Muscle layer of duodenum (tissue), 2 donors: ENCODE measurements around the gene CHD3.

Experiments
- H3K27ac ChIP-seq: one replicate; pipeline ENCODE4 v1.7.0; 2013; ENCODE audit warnings: mild to moderate bottlenecking, low read length
- H3K27me3 ChIP-seq: one replicate; pipeline ENCODE4 v1.7.0; 2013; ENCODE audit warnings: low read depth, mild to moderate bottlenecking, control low read depth, low read length
- H3K36me3 ChIP-seq, 2 donors: one replicate each; pipeline ENCODE4 v1.7.0; 2013; ENCODE audit warnings: low read length in 2 of 2, control low read depth in 1 of 2, mild to moderate bottlenecking in 1 of 2; ENCODE audit not compliant: insufficient read depth in 2 of 2, control insufficient read depth in 1 of 2
- H3K4me1 ChIP-seq, 2 donors: one replicate each; pipeline ENCODE4 v1.7.0; 2013; ENCODE audit warnings: low read length in 2 of 2, mild to moderate bottlenecking in 2 of 2, control low read depth in 1 of 2, moderate library complexity in 1 of 2; ENCODE audit not compliant: insufficient read depth in 2 of 2, control insufficient read depth in 1 of 2
- H3K4me3 ChIP-seq, 2 donors: one replicate each; pipeline ENCODE4 v1.7.0; 2013; ENCODE audit warnings: low read length in 2 of 2, low read depth in 1 of 2, mild to moderate bottlenecking in 1 of 2
- H3K9me3 ChIP-seq, 2 donors: one replicate each; pipeline ENCODE4 v1.7.0; 2013; ENCODE audit warnings: low read length in 2 of 2, control low read depth in 1 of 2, mild to moderate bottlenecking in 1 of 2; ENCODE audit not compliant: control insufficient read depth in 1 of 2
- donor health status: healthy.

CHD3 gene

DNA sequence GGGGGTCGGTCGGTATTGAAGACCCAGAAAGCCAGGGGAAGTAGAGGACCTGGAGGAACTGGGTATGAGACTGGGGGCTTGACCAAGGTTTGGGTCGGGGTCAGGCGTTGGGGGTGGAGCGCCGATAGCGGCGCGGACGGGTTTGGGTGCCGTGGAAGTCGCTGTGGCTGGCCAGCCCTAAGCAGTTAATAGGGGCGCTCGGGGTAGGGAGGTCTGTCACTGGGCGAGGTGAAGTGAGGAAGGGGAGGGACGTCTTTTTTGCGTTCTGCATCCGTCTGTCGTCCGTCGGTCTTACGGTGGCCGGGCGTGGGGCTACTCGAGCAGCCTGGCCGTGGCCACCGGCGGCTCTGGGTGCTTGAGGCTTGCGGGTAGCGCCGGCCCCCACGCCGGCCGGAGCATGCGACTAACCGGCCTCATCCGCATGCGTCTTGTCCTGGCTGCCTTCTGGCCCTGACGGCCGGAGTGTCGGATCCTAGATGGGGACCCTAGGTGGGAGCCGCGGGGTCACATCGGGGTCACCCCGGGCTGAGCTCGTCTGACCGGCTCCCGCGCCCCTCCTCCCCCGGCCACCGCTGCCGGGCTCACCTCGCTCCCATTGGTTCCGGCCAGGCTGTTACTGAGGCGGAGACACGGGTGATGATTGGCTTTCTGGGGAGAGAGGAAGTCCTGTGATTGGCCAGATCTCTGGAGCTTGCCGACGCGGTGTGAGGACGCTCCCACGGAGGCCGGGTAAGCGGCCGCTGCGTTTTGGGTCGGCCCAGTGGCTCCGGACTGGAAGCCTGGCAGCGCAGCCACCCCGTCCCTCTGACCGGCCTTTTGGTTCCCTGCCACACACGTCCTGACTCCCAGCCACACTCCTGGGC, 44.1 kb upstream of the CHD3 start:
- no peaks in the 10 kb centered on the region for H3K27me3 ChIP-seq
- peaks cover 5 to 69% of the 10 kb centered on the region in 2 donors for H3K36me3 ChIP-seq
- no peaks in the 10 kb centered on the region for H3K9me3 ChIP-seq
- H3K4me3 ChIP-seq, result peak overlapping the region; percentile 82 to 89
- H3K4me1 ChIP-seq, result peaks cover 16 to 26% of the 10 kb centered on the region in 2 donors
- peak overlapping the region; percentile 99 for H3K27ac ChIP-seq

DNA sequence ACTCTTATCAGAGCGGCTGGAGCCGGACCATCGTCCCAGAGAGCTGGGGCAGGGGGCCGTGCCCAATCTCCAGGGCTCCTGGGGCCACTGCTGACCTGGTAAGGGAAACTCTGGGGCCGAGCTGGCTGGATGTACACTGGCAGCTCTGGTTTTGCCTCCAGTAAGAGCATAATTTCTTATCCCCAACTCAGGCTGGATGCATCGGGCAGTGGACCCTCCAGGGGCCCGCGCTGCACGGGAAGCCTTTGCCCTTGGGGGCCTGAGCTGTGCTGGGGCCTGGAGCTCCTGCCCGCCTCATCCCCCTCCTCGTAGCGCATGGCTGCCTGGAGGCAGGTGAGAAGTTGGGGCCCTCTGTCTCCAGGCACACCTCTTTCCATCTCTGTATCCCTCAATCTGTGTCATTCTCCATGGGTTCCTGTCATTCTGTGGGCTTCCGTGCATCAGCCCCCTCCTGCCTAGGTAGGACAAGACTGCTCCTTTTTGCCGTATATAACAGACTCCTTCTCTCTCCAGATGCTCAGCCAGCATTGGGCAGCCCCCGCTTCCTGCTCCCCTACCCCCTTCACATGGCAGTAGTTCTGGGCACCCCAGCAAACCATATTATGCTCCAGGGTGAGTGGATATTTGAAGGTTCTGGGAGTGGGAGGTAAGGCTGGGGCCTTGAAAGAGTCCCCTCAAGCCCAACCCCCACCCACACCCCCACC, 43.1 kb upstream of the CHD3 start:
- H3K27me3 ChIP-seq, result no peaks in the 10 kb centered on the region
- H3K27ac ChIP-seq, result peak overlapping the region; percentile 99
- peaks cover 15 to 79% of the 10 kb centered on the region in 2 donors for H3K36me3 ChIP-seq
- peaks cover 7 to 18% of the 10 kb centered on the region in 2 donors for H3K4me1 ChIP-seq
- peak overlapping the region; percentile 82 to 89 for H3K4me3 ChIP-seq
- no peaks in the 10 kb centered on the region for H3K9me3 ChIP-seq

DNA sequence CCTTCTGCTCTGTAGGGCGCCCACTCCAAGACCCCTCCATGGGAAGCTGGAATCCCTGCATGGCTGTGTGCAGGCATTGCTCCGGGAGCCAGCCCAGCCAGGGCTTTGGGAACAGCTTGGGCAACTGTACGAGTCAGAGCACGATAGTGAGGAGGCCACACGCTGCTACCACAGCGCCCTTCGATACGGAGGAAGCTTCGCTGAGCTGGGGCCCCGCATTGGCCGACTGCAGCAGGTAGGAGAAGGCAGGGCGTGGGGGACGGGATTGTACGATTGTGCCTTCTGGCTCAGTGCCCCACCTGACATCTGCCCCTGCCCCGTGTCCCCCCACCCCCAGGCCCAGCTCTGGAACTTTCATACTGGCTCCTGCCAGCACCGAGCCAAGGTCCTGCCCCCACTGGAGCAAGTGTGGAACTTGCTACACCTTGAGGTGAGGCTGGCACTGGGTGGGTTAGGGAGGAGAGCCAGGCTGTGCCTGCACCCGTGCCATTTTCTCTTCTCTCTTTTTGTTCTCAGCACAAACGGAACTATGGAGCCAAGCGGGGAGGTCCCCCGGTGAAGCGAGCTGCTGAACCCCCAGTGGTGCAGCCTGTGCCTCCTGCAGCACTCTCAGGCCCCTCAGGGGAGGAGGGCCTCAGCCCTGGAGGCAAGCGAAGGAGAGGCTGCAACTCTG, 42.4 kb upstream of the CHD3 start:
- Histone ChIP-seq H3K27me3 (no peaks in the 10 kb centered on the region), H3K36me3 (peaks cover 22 to 86% of the 10 kb centered on the region in 2 donors), H3K4me1 (peaks cover under 1 to 11% of the 10 kb centered on the region in 2 donors), H3K4me3 (no peak overlapping the region), H3K9me3 (no peaks in the 10 kb centered on the region), H3K27ac (no peak overlapping the region)

DNA sequence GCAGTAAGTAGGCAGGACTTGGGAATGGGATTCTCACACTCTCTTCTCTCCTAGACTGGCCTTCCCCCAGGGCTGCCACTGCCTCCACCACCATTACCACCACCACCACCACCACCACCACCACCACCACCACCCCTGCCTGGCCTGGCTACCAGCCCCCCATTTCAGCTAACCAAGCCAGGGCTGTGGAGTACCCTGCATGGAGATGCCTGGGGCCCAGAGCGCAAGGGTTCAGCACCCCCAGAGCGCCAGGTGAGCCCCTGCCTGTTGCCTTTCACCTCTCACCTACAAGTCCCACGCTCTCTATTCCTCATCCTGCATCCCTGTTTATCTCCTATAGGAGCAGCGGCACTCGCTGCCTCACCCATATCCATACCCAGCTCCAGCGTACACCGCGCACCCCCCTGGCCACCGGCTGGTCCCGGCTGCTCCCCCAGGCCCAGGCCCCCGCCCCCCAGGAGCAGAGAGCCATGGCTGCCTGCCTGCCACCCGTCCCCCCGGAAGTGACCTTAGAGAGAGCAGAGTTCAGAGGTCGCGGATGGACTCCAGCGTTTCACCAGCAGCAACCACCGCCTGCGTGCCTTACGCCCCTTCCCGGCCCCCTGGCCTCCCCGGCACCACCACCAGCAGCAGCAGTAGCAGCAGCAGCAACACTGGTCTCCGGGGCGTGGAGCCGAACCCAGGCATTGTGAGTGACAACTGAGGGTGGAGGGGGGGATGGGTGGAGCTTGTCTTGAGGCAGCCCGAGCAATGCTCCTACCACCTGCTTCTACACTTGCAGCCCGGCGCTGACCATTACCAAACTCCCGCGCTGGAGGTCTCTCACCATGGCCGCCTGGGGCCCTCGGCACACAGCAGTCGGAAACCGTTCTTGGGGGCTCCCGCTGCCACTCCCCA, 41.6 kb upstream of the CHD3 start:
- Histone ChIP-seq H3K36me3 (peaks cover 25 to 88% of the 10 kb centered on the region in 2 donors), H3K9me3 (no peaks in the 10 kb centered on the region), H3K4me3 (no peak overlapping the region), H3K27ac (no peak overlapping the region), H3K4me1 (peaks cover 0 to 17% of the 10 kb centered on the region in 2 donors), H3K27me3 (no peaks in the 10 kb centered on the region)

DNA sequence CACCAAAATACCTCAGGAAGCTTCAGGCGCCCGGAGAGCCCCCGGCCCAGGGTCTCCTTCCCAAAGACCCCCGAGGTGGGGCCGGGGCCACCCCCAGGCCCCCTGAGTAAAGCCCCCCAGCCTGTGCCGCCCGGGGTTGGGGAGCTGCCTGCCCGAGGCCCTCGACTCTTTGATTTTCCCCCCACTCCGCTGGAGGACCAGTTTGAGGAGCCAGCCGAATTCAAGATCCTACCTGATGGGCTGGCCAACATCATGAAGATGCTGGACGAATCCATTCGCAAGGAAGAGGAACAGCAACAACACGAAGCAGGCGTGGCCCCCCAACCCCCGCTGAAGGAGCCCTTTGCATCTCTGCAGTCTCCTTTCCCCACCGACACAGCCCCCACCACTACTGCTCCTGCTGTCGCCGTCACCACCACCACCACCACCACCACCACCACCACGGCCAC, 40.4 kb upstream of the CHD3 start:
- peaks cover 35 to 89% of the 10 kb centered on the region in 2 donors for H3K36me3 ChIP-seq
- H3K9me3 ChIP-seq, result no peaks in the 10 kb centered on the region
- H3K27me3 ChIP-seq, result no peaks in the 10 kb centered on the region
- H3K4me1 ChIP-seq, result peaks cover 0 to 22% of the 10 kb centered on the region in 2 donors
- no peak overlapping the region for H3K27ac ChIP-seq
- no peak overlapping the region for H3K4me3 ChIP-seq

DNA sequence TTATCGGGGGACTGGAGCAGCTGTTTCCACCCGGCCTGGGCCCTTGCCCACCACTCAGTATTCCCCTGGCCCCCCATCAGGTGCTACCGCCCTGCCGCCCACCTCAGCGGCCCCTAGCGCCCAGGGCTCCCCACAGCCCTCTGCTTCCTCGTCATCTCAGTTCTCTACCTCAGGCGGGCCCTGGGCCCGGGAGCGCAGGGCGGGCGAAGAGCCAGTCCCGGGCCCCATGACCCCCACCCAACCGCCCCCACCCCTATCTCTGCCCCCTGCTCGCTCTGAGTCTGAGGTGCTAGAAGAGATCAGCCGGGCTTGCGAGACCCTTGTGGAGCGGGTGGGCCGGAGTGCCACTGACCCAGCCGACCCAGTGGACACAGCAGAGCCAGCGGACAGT, 39.9 kb upstream of the CHD3 start:
- Histone ChIP-seq H3K27ac (no peak overlapping the region), H3K4me3 (no peak overlapping the region), H3K9me3 (no peaks in the 10 kb centered on the region), H3K4me1 (peaks cover 0 to 22% of the 10 kb centered on the region in 2 donors), H3K27me3 (no peaks in the 10 kb centered on the region), H3K36me3 (peaks cover 35 to 89% of the 10 kb centered on the region in 2 donors)

DNA sequence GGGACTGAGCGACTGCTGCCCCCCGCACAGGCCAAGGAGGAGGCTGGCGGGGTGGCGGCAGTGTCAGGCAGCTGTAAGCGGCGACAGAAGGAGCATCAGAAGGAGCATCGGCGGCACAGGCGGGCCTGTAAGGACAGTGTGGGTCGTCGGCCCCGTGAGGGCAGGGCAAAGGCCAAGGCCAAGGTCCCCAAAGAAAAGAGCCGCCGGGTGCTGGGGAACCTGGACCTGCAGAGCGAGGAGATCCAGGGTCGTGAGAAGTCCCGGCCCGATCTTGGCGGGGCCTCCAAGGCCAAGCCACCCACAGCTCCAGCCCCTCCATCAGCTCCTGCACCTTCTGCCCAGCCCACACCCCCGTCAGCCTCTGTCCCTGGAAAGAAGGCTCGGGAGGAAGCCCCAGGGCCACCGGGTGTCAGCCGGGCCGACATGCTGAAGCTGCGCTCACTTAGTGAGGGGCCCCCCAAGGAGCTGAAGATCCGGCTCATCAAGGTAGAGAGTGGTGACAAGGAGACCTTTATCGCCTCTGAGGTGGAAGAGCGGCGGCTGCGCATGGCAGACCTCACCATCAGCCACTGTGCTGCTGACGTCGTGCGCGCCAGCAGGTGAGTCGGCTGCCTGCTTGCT, 39.3 kb upstream of the CHD3 start:
- Histone ChIP-seq H3K27me3 (no peaks in the 10 kb centered on the region), H3K9me3 (no peaks in the 10 kb centered on the region), H3K4me1 (peaks cover 0 to 22% of the 10 kb centered on the region in 2 donors), H3K27ac (no peak overlapping the region), H3K4me3 (no peak overlapping the region), H3K36me3 (peaks cover 35 to 85% of the 10 kb centered on the region in 2 donors)

DNA sequence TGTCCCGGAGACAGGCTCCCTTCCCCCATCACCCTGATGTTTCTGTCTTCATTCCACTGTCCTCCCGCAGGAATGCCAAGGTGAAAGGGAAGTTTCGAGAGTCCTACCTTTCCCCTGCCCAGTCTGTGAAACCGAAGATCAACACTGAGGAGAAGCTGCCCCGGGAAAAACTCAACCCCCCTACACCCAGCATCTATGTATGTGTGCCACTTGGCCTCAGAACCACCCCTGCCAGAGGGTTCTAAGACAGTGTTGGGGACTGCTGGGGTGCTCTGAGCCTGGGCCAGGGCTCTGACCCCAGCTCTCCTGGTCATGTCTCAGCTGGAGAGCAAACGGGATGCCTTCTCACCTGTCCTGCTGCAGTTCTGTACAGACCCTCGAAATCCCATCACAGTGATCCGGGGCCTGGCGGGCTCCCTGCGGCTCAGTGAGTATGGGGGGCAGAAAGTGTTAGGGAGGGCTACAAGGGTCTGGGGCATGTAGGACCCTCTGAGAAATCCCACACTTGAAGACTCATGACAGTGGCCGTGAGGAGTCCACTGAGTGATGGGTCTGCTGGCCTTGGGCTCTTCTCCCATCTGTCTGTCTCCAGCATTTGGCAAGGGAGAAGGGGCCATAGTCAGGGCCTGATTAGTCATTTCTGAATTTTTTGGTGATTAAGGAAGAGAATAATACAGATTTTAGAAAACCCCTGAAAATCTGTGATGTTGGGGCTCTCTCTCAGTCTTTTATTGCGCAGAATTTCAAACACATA, 38.7 kb upstream of the CHD3 start:
- H3K27ac ChIP-seq, result no peak overlapping the region
- peaks cover 0 to 23% of the 10 kb centered on the region in 2 donors for H3K4me1 ChIP-seq
- H3K27me3 ChIP-seq, result no peaks in the 10 kb centered on the region
- H3K36me3 ChIP-seq, result peaks cover 35 to 82% of the 10 kb centered on the region in 2 donors
- H3K9me3 ChIP-seq, result no peaks in the 10 kb centered on the region
- H3K4me3 ChIP-seq, result no peak overlapping the region

DNA sequence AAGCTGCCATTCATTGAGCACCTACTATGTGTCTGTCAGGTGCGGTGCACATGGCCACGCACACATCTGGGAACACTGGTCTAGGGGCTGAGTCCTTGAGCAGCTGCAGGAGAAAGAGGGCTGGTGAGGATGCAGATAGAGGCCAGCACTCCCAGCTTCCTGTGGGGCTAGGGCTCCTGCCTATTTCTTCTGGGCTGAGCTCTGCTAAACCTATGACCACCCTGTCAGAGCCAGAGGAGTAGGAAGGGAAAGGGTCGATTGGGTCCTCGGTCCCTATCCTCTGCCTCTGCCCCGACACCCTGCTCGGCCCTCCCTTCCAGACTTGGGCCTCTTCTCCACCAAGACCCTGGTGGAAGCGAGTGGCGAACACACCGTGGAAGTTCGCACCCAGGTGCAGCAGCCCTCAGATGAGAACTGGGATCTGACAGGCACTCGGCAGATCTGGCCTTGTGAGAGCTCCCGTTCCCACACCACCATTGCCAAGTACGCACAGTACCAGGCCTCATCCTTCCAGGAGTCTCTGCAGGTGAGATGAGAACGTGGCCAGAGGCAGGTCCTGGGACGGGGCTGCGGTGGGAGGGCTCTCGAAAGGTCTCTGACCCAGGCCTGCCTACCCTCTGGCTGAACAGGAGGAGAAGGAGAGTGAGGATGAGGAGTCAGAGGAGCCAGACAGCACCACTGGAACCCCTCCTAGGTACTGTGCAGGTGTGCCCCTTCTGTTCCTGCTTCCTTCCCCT, 37.7 kb upstream of the CHD3 start:
- Histone ChIP-seq H3K9me3 (no peaks in the 10 kb centered on the region), H3K4me1 (peaks cover 5 to 24% of the 10 kb centered on the region in 2 donors), H3K4me3 (no peak overlapping the region), H3K36me3 (peaks cover 35 to 72% of the 10 kb centered on the region in 2 donors), H3K27ac (no peak overlapping the region), H3K27me3 (no peaks in the 10 kb centered on the region)
